Ectodermal cell (in vitro differentiated cells): ENCODE measurements around the gene SIL1.
"Not testable (repeated sequence)": the region's sequence is repeated elsewhere in the genome, so short reads cannot be mapped to it uniquely, and the experiment has no call there.

Experiments used
- H3K27ac ChIP-seq: 2 replicates; pipeline ENCODE4 v1.7.0; 2013; ENCODE audit warnings: mild to moderate bottlenecking, low read depth, low read length; ENCODE audit not compliant: insufficient read depth, poor library complexity, severe bottlenecking
- H3K27me3 ChIP-seq: 2 replicates; pipeline ENCODE4 v1.7.0; 2013; ENCODE audit warnings: mild to moderate bottlenecking, low read length; ENCODE audit not compliant: insufficient read depth, control insufficient read depth, poor library complexity, severe bottlenecking
- H3K36me3 ChIP-seq: one replicate; pipeline ENCODE4 v1.7.0; 2013; ENCODE audit warnings: low read length; ENCODE audit not compliant: control insufficient read depth, insufficient read depth
- H3K4me1 ChIP-seq: one replicate; pipeline ENCODE4 v1.7.0; 2013; ENCODE audit warnings: low read length; ENCODE audit not compliant: control insufficient read depth, insufficient read depth
- H3K4me3 ChIP-seq: 2 replicates; pipeline ENCODE4 v1.7.0; 2013; ENCODE audit warnings: low read depth, low read length, control low read depth; ENCODE audit not compliant: insufficient read depth
- H3K9me3 ChIP-seq: 2 replicates; pipeline ENCODE4 v1.7.0; 2013; ENCODE audit warnings: mild to moderate bottlenecking, low read length, moderate library complexity; ENCODE audit not compliant: control insufficient read depth
- WGBS, 2 experiments: methylation state at CpG; one replicate each; pipeline ENCODE4 v1.1.7; 2013; ENCODE audit warnings: missing lambda C conversion rate in 2 of 2; 5-methylcytosine and 5-hydroxymethylcytosine counted together

Gene SIL1

GRCh38 chr5:139077899-139078298, 120.3 kb downstream of the SIL1 start:
- no peak overlapping the region for H3K4me3 ChIP-seq
- no peak overlapping the region for H3K27ac ChIP-seq
- no peaks in the 10 kb centered on the region for H3K36me3 ChIP-seq
- H3K9me3 ChIP-seq: no peaks in the 10 kb centered on the region
- WGBS, 2 experiments: 93 to 100% methylated on average over 1 of the region's 1 CpG
- H3K4me1 ChIP-seq: no peaks in the 10 kb centered on the region
- H3K27me3 ChIP-seq: no peaks in the 10 kb centered on the region

DNA sequence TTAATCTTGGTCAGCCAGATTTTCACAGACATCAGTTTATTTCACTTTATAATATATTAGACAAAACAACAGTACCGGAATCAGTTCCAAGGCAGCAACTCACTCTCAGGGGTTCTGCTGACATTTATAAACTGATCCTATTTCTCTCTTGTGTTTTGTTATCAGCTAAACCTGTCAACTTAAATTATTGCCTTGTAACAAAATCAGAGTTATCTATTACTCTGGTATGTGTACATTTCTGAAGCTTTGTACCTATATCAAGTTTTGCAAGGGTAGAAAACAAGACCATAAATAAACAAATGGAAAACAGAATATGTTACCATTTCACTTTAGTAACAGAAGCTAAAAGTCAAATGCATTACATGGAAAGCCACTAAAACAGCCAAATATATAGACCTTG, 122.1 kb downstream of the SIL1 start:
- Histone ChIP-seq H3K9me3 (no peaks in the 10 kb centered on the region), H3K27ac (no peak overlapping the region), H3K4me1 (no peaks in the 10 kb centered on the region), H3K27me3 (no peaks in the 10 kb centered on the region), H3K36me3 (no peaks in the 10 kb centered on the region), H3K4me3 (no peak overlapping the region)
- WGBS, 2 experiments: 95 to 96% methylated on average over 1 of the region's 1 CpG

DNA sequence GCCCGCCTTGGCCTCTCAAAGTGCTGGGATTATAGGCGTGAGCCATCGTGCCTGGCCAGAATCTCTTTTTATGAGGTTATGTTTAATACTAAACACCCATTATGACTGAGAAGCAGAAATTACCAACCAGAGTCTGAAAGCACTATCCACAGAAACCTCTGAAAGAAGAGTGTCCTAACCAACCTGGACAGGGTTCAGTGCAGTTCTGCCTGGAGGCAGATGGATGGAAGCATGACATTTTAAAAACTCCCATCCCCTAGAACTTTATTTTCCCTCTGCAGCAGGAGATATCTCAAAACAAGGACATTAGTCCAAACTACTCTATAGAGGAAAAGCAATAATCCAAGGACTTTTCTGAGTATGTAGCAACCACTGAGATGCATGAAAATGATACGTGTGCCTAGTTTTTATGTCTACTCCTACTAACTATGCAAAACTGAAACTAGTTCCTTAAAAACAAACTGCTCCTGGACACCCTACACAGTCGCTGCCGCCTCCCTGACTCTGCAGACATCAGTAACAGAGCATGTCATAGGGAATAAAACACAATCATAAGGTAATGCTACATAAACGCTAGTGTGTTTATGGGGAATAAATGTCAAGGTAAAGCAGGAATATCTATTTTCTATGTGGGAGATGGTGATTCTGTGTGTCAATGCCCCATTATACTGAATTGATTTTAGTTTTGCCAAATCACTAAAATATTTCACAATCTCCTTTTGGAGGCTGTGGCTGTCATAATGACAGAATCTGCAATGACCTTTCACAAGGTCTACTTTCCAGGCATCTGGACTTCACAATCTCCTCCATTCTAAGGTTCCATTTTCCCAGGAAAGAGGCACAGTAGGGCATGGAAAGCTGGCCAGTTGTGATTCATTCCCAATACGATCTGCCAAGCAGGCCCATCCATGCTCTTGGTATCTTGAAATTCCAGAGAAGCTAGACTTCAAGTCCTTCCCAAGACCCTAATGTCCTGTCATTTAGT, 122.8 kb downstream of the SIL1 start:
- no peak overlapping the region for H3K4me3 ChIP-seq
- H3K36me3 ChIP-seq: no peaks in the 10 kb centered on the region
- H3K9me3 ChIP-seq: no peaks in the 10 kb centered on the region
- no peaks in the 10 kb centered on the region for H3K4me1 ChIP-seq
- H3K27me3 ChIP-seq: no peaks in the 10 kb centered on the region
- no peak overlapping the region for H3K27ac ChIP-seq
- 95 to 97% methylated on average over 6 to 8 of the region's 8 CpGs for WGBS, 2 experiments

GRCh38 chr5:139073956-139074355, 124.2 kb downstream of the SIL1 start:
- not testable (repeated sequence) for H3K27ac ChIP-seq, H3K4me1 ChIP-seq, H3K36me3 ChIP-seq, H3K9me3 ChIP-seq, H3K4me3 ChIP-seq, H3K27me3 ChIP-seq
- 65 to 98% methylated on average over 2 of the region's 2 CpGs for WGBS, 2 experiments

DNA sequence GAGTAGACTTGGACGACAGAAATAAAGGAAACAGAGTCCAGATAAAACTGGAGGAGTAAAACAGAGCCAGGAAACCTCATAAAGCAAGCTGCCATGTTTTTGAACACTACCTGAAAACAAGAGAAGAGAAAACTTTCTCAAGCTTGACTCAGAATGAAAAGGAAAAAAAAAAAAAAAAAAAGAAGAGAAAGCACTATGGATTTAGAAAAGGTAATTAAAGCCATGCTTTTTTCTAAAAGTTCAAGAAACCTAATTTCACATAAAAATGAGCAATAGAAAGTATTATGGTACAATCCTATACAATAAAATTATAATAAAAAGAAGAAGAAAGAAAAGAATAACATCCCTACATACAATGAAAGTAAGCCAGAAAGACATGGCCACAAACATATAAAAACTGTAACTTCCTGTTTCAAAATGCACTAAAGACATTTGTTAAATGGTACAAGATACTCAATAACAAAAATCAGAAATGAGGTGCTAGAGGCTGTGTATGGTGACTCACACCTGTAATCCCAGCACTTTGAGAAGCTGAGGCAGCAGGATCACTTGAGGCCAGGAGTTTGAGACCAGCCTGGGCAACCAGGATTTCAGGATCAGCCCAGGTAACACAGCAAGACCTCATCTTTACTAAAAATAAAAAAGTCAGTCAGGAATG, 129.5 kb downstream of the SIL1 start:
- WGBS, 2 experiments: 94% methylated on average over 1 of the region's 1 CpG
- no peaks in the 10 kb centered on the region for H3K36me3 ChIP-seq
- no peak overlapping the region for H3K4me3 ChIP-seq
- peaks cover 2% of the 10 kb centered on the region for H3K4me1 ChIP-seq
- H3K27ac ChIP-seq: no peak overlapping the region
- H3K9me3 ChIP-seq: no peaks in the 10 kb centered on the region
- no peaks in the 10 kb centered on the region for H3K27me3 ChIP-seq

DNA sequence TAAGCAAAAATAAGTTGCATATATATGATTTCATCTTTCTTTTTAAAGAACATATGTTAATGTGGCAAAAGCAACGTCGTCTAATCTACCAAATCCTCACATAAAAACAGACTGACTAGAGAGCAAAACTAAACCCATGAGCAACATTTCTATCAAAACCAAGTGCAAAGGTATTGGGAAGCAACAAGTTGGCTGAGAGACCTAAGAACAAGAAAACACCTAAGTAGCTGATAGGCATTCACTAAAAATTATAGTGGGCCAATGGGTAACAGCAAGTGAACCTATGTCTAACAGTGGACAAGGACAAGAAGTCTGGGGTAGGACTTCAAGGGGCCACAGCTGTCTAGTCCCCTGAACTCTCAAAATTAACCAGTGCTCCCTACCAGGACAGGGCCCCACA, 130.1 kb downstream of the SIL1 start:
- Histone ChIP-seq H3K27me3 (no peaks in the 10 kb centered on the region), H3K4me3 (no peak overlapping the region), H3K27ac (no peak overlapping the region), H3K9me3 (no peaks in the 10 kb centered on the region), H3K36me3 (no peaks in the 10 kb centered on the region), H3K4me1 (peaks cover 2% of the 10 kb centered on the region)
- WGBS, 2 experiments: 100% methylated on average over 2 of the region's 2 CpGs

- Histone ChIP-seq H3K9me3 (no peaks in the 10 kb centered on the region), H3K27ac (no peak overlapping the region), H3K36me3 (no peaks in the 10 kb centered on the region), H3K4me1 (peaks cover 14% of the 10 kb centered on the region), H3K27me3 (no peaks in the 10 kb centered on the region), H3K4me3 (no peak overlapping the region)
Observed at GRCh38 chr5:139065306-139065705, 132.9 kb downstream of the SIL1 start.

DNA sequence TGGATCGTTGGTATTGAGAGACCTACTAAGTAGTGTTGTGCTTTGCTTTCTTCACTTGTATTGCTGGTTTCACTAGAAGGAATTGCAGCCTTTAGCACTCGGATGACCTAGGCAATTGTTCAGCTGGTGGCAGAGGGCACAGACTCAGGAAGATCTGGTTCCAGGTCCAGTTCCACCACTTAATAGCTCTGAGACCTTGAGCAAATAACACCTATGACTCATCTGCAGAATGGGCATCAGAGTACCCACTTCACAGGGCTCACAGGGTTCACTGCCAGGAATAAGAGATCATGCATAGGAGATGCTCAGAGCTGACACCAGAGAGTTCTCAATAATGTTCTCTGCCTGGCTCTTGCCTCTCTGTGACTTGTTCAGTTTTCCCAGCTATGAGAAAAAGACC, 133.6 kb downstream of the SIL1 start:
- H3K36me3 ChIP-seq: no peaks in the 10 kb centered on the region

GRCh38 chr5:139063664-139064054, 134.5 kb downstream of the SIL1 start:
- Histone ChIP-seq H3K4me1 (peaks cover 14% of the 10 kb centered on the region), H3K27ac (no peak overlapping the region), H3K36me3 (no peaks in the 10 kb centered on the region), H3K4me3 (no peak overlapping the region), H3K27me3 (no peaks in the 10 kb centered on the region), H3K9me3 (no peaks in the 10 kb centered on the region)
- 89 to 95% methylated on average over 1 of the region's 1 CpG for WGBS, 2 experiments

More for the DNA sequence above, 133.6 kb downstream of the SIL1 start:
- WGBS, 2 experiments: 93% methylated on average over 2 of the region's 2 CpGs
- H3K27me3 ChIP-seq: no peaks in the 10 kb centered on the region
- no peaks in the 10 kb centered on the region for H3K9me3 ChIP-seq
- no peak overlapping the region for H3K4me3 ChIP-seq
- no peak overlapping the region for H3K27ac ChIP-seq
- H3K4me1 ChIP-seq: peaks cover 14% of the 10 kb centered on the region

DNA sequence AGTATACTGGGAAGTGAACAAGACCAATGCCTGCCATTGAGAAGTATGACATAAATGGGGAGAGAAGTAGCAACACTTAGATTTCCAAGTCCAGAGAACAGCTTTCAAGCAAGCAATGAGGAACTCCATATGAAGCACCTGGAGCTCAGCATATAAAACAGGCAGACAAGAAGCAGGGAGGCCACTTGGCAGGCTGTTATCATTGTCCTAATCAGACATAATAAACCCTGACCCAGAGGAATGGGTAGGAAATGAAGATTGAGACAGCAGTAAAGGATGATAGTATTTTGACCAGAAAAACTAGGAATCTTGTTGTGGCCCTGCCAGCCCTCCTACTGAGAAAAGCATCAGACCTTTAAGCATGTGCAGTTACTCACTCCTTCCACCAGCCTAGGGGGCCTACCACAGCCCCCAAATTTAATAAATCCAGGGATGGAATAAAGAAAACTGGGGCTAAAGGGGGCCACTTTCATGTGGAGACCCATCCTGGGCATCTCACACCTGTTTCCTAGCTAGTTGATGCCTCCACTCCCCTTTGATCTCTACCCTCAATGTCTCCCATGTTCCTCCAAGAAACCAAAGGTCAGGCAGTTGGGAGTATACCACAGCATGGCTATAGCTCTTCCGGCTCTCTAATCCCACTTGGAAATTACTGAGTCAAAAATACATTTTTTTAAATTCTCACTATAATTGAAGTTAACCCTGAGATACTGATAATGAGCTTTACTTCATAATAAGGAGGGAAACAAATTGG, 135.1 kb downstream of the SIL1 start:
- Histone ChIP-seq H3K27ac (no peak overlapping the region), H3K27me3 (no peaks in the 10 kb centered on the region), H3K4me1 (peaks cover 14% of the 10 kb centered on the region), H3K9me3 (no peaks in the 10 kb centered on the region), H3K4me3 (no peak overlapping the region), H3K36me3 (no peaks in the 10 kb centered on the region)
- WGBS, 2 experiments: 86 to 91% methylated on average over 1 of the region's 1 CpG
